ELF-1 (cell line): ENCODE data around the gene KLKB1.

Experiments
- DNase-seq: peaks from one replicate; pipeline ENCODE4 v3.0.0-alpha.2; 2016; ENCODE audit warnings: low read depth, low spot score

KLKB1 gene

GRCh38 chr4:186307916-186308315 is 80.6 kb downstream of the KLKB1 start:
- no peak for DNase-seq
